M059J (cell line): ENCODE results near the gene FGF11. TPM values are rescaled to one million over a fixed set of nuclear protein-coding genes. Genes with fewer than 3 reads are reported as not detected.
"Not testable (repeated sequence)": the region's sequence is repeated elsewhere in the genome, so short reads cannot be mapped to it uniquely, and the experiment has no call there.

Experiments
- DNase-seq: peaks from one replicate; pipeline ENCODE4 v3.0.0-alpha.2; 2012; ENCODE audit warnings: low read depth
- total RNA-seq: library from RNA; depleted of rRNA; stranded (reverse); fragments of >200 nt; shearing (Covaris generic); gene quantifications from 2 replicates; pipeline ENCODE4 v1.2.3, GENCODE V29; 2014; rRNA removed

Gene FGF11
- total RNA-seq, 1 experiment from 2014 or later = 5.0 TPM

DNA sequence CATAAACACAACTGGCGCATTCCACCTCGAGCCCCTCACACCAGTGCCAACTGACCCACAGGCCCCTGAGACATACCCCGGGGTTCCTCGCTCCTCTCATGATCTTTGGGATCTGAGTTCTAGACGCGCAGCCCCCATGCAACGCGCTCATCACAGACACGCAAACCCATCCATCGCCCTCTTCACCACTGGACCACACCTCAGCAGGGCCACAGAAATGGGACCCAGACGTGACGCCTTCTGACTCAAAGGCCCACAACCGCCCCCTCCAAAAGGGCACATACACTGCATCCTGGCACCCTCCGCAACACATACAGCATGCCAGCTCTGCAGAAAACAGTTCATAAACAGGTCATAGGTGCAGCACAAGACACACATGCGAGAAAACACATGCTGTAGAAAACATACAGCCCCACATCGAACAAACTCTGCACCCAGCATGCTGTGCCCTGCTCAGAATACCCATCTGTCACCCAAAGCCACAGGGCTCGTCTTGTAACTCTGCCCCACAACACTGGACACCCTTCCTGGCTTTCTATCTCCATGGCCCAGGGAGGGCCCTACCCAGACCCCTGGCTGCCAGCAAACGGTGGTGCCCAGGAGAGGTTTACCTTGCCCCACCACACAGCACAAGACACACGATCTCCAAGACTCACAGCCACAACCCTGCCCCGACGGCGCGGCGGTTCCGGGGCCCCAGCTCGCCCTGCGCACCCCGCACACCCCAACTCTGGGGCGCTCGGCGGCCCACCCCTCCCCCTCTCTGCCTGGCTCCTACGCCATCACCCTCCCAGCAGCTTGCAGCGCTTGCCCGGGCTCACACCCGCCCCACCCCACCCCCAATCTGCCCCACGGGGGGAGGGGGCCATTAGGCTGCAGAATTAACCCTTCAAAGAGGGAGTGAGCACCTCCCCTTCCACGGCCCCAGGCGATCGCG lies 39.2 kb downstream of the FGF11 start:
- peak; percentile 25 for DNase-seq

DNA sequence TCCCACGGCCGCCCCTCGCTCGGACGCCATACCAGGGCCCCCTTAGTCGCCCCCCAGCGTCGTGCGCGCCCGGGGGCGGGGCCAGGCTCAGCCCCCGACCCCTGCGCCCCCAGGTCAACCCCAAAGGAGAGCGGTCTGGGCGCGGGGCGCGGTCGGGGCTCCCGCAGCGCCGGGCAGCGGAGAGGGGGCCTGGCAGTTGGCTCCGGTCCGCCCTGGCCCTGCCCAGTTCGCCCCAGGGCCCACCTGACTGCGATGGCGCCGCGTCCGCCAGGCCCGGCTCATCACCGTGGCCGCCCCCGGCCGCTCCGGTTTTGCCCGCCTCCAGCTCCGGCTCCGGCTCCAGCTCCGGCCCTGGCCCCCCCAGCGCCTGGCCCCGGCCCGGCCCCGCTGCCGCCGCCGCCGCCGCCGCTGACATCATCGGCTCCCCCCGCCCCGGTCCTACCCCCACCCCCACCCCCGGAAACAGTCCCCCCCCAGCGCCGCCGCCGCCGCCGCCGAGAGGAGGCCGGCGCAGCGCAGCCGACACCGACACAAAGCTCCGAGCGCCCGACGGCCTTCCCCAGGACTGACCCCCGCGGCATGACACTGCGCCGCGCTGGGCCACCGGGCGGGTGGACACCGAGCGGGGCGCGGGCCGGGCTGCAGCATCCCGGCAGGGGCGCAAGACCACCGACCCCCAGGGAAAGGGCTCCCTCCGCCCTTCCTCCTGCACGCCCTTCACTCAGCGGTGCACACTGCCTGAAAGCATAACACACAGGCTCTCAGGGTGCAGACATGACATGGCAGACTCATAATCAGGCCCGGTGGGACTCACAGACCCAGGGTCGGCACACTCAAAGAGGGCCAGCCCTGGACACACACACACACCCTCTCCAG lies 40.1 kb downstream of the FGF11 start, which contains the start of gene ZBTB4:
TSS of gene ZBTB4 (minus strand) at position 419 of the 876 bp plus-strand sequence. CDS start 12,830 bp downstream, outside the sequence.
- DNase-seq = peak; percentile 37

DNA sequence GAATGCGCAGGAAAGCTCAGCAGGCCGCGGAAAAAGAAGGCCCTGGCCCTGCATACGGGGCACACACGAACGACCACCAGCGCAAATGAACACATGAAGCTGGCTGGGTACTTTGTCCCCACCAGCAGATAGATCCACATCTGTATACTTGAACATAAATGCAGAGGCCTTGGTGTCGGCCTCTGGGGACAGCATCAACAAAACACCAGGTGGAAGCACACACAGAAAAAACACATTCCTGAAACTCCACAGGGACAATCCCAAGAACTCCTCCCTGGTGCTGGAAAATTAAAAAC lies 40.7 kb downstream of the FGF11 start:
- DNase-seq = no peak

DNA sequence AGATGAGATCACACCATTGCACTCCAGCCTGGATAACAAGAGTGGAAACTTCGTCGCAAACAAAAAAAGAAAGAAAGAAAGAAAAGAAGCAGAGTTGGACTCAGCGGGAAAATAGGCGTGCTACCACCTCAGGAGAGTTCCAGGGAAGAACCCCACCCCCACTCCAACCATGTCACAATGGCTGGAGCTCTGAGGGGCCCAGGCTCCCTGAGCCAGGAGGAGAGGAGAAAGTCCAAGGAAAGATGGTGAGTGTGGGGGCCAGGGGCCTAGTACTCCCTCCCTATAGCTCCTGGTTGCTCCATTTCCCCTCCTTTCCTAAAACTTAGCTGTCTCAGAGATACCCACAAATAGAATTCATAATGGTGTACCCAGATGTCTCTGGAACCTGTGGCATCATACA lies 42.0 kb downstream of the FGF11 start, which contains the start of gene SLC35G6:
TSS of gene SLC35G6 (plus strand) at position 172 of the 400 bp plus-strand sequence. CDS start at position 243, 71 bp downstream.
- not testable (repeated sequence) for DNase-seq

DNA sequence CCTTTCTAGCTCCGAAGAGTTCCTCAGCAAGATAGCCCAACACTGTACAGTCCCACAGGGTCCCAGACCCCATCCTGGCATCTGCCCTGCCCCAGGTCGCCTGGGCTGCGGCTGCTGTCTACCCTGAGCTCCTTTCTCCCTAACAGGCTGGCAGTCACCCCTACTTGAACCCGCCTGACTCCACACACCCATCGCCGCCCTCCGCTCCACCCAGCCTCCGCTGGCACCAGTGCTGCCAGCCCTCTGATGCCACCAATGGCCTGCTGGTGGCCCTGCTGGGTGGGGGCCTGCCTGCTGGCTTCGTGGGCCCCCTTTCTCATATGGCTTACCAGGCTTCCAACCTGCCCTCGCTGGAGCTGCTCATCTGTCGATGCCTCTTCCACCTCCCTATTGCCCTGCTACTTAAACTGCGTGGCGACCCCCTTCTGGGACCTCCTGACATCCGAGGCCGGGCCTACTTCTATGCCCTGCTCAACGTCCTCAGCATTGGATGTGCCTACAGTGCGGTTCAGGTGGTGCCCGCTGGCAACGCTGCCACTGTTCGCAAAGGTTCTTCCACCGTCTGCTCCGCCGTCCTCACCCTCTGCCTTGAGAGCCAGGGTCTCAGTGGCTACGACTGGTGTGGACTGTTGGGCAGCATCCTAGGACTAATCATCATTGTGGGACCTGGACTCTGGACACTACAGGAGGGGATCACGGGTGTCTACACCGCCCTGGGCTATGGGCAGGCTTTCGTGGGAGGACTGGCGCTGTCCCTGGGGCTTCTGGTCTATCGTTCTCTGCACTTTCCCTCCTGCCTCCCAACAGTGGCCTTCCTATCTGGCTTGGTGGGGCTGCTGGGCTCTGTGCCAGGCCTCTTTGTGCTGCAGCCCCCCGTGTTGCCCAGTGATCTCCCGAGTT lies 42.8 kb downstream of the FGF11 start:
- DNase-seq = not testable (repeated sequence)

DNA sequence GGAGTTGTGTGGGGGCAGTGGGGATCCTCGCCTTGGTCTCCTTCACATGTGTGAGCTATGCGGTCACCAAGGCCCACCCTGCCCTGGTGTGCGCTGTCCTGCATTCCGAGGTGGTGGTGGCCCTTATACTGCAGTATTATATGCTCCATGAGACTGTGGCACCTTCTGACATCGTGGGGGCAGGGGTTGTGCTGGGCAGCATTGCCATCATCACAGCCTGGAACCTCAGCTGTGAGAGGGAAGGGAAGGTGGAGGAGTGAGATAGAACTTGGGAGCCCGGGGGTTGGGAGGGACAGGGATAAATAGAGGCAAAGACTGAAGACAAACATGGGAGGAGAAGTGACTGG lies 43.4 kb downstream of the FGF11 start:
- not testable (repeated sequence) for DNase-seq

DNA sequence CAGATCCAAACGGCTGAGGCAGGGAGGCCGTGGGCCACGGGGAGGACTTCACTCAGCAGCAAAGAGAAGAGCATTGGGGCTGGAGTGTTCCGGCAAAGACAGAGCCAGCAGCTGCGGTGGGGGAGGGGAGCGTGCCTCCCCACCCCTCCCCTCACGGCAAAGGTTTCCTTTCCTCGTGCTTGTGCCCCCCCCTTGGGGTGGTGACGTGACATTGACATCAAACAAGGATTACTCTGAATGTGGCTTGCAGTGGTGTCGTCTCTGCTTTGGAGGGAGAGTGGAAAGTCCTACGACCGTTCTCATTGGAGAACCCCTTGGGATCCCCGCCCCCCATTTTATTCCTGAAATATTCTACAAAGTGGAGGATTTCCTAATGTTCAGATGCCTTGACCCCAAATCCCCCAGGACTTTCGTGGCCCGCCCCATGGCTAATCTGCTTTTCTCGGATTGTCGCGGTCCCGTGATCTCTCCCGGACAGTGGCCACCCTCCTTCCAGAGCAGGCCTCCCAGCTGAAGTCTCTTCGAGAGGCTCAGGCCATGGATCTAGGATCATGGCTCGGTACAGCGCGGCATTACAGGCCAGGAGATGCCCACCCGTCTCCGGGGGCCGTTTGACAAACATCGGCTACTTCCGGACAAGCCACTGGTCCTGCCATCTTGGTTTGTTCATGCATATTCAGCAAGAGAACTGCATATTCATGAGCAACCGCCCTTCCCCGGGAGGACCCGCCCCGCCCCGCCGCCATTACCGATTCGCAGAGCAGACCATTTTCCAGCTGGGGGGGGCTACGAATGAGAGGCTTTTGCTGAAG lies 44.1 kb downstream of the FGF11 start:
- DNase-seq = peak; percentile 90

DNA sequence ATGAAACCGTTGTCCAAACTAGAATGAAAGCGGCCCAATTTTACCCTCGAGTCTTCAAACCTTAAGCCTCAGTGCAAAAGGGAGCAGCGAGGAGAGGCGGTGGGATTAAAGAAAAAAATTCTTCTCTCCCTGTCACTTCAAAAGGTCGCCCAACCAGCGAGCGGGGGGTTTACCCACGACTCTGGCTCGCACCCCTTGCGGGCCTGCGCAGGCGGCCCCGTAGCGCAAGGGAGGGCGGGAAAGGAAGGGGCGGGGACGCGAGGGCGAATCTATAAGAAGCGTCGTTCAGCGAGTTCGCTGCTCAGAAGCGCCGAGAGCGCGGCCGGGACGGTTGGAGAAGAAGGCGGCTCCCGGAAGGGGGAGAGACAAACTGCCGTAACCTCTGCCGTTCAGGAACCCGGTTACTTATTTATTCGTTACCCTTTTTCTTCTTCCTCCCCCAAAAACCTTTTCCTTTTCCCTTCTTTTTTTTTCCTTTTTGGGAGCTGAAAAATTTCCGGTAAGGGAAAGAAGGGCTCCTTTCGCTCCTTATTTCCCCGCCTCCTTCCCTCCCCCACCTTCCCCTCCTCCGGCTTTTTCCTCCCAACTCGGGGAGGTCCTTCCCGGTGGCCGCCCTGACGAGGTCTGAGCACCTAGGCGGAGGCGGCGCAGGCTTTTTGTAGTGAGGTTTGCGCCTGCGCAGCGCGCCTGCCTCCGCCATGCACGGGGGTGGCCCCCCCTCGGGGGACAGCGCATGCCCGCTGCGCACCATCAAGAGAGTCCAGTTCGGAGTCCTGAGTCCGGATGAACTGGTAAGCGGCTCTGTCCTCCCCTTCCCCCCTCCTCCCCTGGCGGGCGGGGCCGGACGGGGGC lies 45.0 kb downstream of the FGF11 start, which contains the start of gene POLR2A:
TSS of gene POLR2A (plus strand) at position 300 of the 852 bp plus-strand sequence.
- DNase-seq = peak; percentile 96

DNA sequence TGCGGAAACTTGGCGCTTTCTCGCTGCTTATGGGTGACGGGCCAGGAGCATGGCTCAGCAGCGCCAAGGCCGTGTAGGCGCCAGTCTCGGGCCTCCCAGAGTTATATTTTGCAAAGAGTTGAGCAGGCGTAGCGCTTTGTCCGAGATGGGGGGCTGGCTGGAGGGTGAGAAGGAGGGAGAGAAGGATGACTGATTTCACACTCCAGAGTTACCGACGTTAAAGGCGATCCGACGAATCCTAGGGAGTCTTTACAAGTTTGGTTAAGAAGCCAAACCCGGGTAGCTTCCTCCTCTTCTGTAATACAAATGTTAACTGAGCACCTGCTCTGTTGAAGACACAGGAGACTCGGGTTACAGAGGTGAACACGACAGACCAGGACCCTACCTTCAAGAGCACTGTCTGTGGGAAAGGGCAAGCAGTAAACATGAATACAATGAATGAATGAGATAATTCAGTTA lies 45.6 kb downstream of the FGF11 start:
- no peak for DNase-seq

DNA sequence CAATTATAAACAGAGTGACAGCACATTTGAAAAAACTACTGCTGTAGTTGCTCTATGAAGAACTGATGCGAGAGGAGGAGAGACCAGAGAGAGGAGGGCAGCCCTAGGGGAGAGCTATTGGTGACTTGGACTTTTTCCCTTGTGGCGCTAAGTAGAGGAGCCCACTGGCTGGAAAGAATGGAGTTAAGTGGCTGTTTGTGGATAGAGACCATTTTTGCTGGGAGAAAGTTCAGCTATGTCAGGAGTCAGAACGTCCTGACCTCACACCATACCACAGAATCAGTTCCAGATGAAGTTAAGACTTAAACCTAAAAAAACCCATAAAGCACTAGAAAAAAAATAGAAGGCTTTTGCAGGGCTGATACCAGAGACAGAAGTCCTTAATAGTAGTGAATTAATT lies 46.9 kb downstream of the FGF11 start:
- no peak for DNase-seq

DNA sequence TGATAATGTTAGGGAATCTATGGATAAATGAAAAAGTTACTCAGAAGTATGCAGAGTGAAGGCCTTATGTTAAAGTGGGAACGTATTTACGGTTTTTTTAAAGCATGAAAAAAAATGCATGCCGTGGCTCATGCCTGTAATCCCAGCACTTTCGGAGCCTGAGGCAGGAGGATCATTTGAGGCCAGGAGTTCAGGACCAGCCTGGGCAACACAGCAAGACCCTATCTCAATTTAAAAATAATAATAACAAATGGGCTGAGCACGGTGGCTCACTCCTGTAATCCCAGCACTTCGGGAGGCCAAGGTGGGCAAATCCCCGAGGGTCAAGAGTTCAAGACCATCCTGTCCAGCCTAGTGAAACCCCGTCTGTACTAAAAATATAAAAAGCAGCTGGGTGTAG lies 50.8 kb downstream of the FGF11 start:
- DNase-seq = no peak

DNA sequence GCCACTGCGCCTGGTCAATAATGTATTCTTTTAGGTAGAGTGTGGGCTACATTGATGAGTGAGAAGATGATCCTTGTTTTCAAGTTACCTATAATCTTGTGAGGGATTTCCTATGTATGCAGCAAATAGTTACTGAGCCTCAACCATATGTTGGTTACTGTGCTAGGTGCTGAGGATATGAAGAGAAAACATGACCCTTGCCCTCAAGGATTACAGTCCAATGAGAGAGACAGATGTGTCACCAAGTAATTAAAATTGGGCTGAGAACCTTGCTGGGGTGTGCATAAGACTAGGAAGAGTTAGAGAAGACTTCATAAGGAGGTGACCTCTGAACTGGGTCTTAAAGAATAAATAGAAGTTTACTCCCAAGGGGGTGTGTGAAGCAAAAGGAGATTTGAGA lies 52.3 kb downstream of the FGF11 start:
- no peak for DNase-seq

DNA sequence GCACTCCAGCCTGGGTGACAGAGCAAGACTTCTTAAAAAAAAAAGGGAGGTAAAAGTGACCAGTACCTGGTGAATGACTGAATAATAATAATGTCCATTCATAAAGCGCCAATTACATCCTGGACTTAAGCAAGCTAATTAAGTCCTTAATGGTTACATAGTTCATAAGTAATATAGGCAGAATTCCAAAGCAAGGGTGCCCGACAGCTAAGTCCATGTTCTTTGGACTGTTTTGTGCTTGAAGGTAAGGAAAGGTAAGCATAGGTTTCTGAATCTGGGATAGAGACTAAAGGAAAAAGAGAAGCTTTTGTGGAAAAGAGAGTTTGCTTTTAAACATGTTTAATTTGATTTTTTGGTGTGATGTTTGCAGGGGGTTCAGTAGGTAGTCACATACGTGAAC lies 54.6 kb downstream of the FGF11 start:
- DNase-seq = no peak

Other genes with a start within 250 kb of the FGF11 start
- 4.7 and 7.8 TPM in 2 replicates for gene DLG4, start 219.7 kb upstream of the FGF11 start, total RNA-seq
- gene ACADVL, start 219.6 kb upstream of the FGF11 start, total RNA-seq = 294 and 491 TPM in 2 replicates
- 23.9 and 39.1 TPM in 2 replicates for gene DVL2, start 205.0 kb upstream of the FGF11 start, total RNA-seq
- gene PHF23, start 200.1 kb upstream of the FGF11 start, total RNA-seq = 49.6 and 53.3 TPM in 2 replicates
- 575 and 595 TPM in 2 replicates for gene GABARAP, start 197.1 kb upstream of the FGF11 start, total RNA-seq
- gene CTDNEP1, start 187.8 kb upstream of the FGF11 start, total RNA-seq = 38.4 and 42.6 TPM in 2 replicates
- 75.1 and 75.3 TPM in 2 replicates for gene ELP5, start 187.3 kb upstream of the FGF11 start, total RNA-seq
- 0.10 and 2.4 TPM in 2 replicates for gene CLDN7, start 177.0 kb upstream of the FGF11 start, total RNA-seq
- gene SLC2A4, start 157.8 kb upstream of the FGF11 start, total RNA-seq = 0.44 TPM in 1 of 2 replicates, not detected in the other
- gene YBX2, start 144.9 kb upstream of the FGF11 start, total RNA-seq = 0.39 and 0.79 TPM in 2 replicates
- 428 and 432 TPM in 2 replicates for gene EIF5A, start 131.9 kb upstream of the FGF11 start, total RNA-seq
- 94.3 and 118 TPM in 2 replicates for gene GPS2, start 124.2 kb upstream of the FGF11 start, total RNA-seq
- gene NEURL4, start 110.2 kb upstream of the FGF11 start, total RNA-seq = 3.6 and 8.0 TPM in 2 replicates
- not detected in 2 replicates for gene ACAP1, start 103.0 kb upstream of the FGF11 start, total RNA-seq
- gene KCTD11, start 87.3 kb upstream of the FGF11 start, total RNA-seq = 3.5 and 7.1 TPM in 2 replicates
- gene TMEM95, start 84.4 kb upstream of the FGF11 start, total RNA-seq = not detected in 2 replicates
- gene TNK1, start 58.4 kb upstream of the FGF11 start, total RNA-seq = 0.62 and 0.67 TPM in 2 replicates
- 17.0 and 29.2 TPM in 2 replicates for gene PLSCR3, start 45.0 kb upstream of the FGF11 start, total RNA-seq
- gene TMEM256, start 35.4 kb upstream of the FGF11 start, total RNA-seq = 122 and 146 TPM in 2 replicates
- gene NLGN2, start 31.7 kb upstream of the FGF11 start, total RNA-seq = 8.9 and 16.5 TPM in 2 replicates
- gene SPEM1, start 19.2 kb upstream of the FGF11 start, total RNA-seq = not detected in 2 replicates
- not detected in 2 replicates for gene SPEM2, start 13.9 kb upstream of the FGF11 start, total RNA-seq
- not detected in 2 replicates for gene SPEM3, start 10.7 kb upstream of the FGF11 start, total RNA-seq
- gene TMEM102, start 4.1 kb upstream of the FGF11 start, total RNA-seq = 5.3 and 10.0 TPM in 2 replicates
- 10.7 and 16.6 TPM in 2 replicates for gene CHRNB1, start 5.5 kb downstream of the FGF11 start, total RNA-seq
- 13.9 and 26.7 TPM in 2 replicates for gene ZBTB4, start 40.1 kb downstream of the FGF11 start, total RNA-seq
- not detected in 2 replicates for gene SLC35G6, start 41.9 kb downstream of the FGF11 start, total RNA-seq
- 15.2 and 26.1 TPM in 2 replicates for gene POLR2A, start 44.9 kb downstream of the FGF11 start, total RNA-seq
- gene TNFSF12, start 109.5 kb downstream of the FGF11 start, total RNA-seq = 13.3 and 20.3 TPM in 2 replicates
- 3.2 and 4.2 TPM in 2 replicates for gene TNFSF13, start 119.2 kb downstream of the FGF11 start, total RNA-seq
- 75.1 and 88.2 TPM in 2 replicates for gene SENP3, start 122.4 kb downstream of the FGF11 start, total RNA-seq
- 120 and 147 TPM in 2 replicates for gene CD68, start 140.1 kb downstream of the FGF11 start, total RNA-seq
- gene MPDU1, start 144.3 kb downstream of the FGF11 start, total RNA-seq = 216 and 398 TPM in 2 replicates
- gene SOX15, start 150.6 kb downstream of the FGF11 start, total RNA-seq = not detected in 2 replicates
- 28.3 and 51.7 TPM in 2 replicates for gene FXR2, start 175.4 kb downstream of the FGF11 start, total RNA-seq
- gene SAT2, start 188.3 kb downstream of the FGF11 start, total RNA-seq = 36.3 and 37.4 TPM in 2 replicates
- gene SHBG, start 190.6 kb downstream of the FGF11 start, total RNA-seq = not detected in 2 replicates
- 0.10 TPM in 1 of 2 replicates, not detected in the other for gene ATP1B2, start 211.4 kb downstream of the FGF11 start, total RNA-seq
- gene TP53, start 248.0 kb downstream of the FGF11 start, total RNA-seq = 73.1 and 79.1 TPM in 2 replicates
- gene WRAP53, start 249.0 kb downstream of the FGF11 start, total RNA-seq = 14.2 and 20.3 TPM in 2 replicates